Ishikawa (cell line): Measurements from ENCODE around the gene PAPPA.
A peak's percentile ranks its signal among the peaks of the same experiment; 100 is the strongest.

Experiments
- CEBPB ChIP-seq: IDR thresholded peaks from 2 replicates; pipeline ENCODE4 v1.6.1; 2012
- CREB1 ChIP-seq: IDR thresholded peaks from 2 replicates; pipeline ENCODE4 v1.6.1; 2012; ENCODE audit warnings: low read depth
- EGR1 ChIP-seq: IDR thresholded peaks from 2 replicates; pipeline ENCODE4 v1.6.1; 2012
- EP300 ChIP-seq: IDR thresholded peaks from 2 replicates; pipeline ENCODE4 v1.6.1; 2012; ENCODE audit warnings: borderline replicate concordance
- FOXM1 ChIP-seq: IDR thresholded peaks from 2 replicates; pipeline ENCODE4 v1.6.1; 2012; ENCODE audit warnings: low read depth, borderline replicate concordance
- NFIC ChIP-seq: IDR thresholded peaks from 2 replicates; pipeline ENCODE4 v1.6.1; 2012
- RAD21 ChIP-seq: IDR thresholded peaks from 2 replicates; pipeline ENCODE4 v1.6.1; 2012; ENCODE audit warnings: low read depth
- TAF1 ChIP-seq: IDR thresholded peaks from 2 replicates; pipeline ENCODE4 v1.6.1; 2012; ENCODE audit warnings: low read depth, mild to moderate bottlenecking
- TCF12 ChIP-seq: IDR thresholded peaks from 2 replicates; pipeline ENCODE4 v1.6.1; 2012; ENCODE audit warnings: low read depth
- TEAD4 ChIP-seq: IDR thresholded peaks from 2 replicates; pipeline ENCODE4 v1.6.1; 2012
- USF1 ChIP-seq: IDR thresholded peaks from 2 replicates; pipeline ENCODE4 v1.6.1; 2012
- YY1 ChIP-seq: IDR thresholded peaks from 2 replicates; pipeline ENCODE4 v1.6.1; 2012; ENCODE audit warnings: low read depth
- ZBTB7A ChIP-seq: IDR thresholded peaks from 2 replicates; pipeline ENCODE4 v1.6.1; 2012; ENCODE audit warnings: low read depth
- TF ChIP-seq, protein P1 (sequence below): IDR thresholded peaks from 2 replicates; pipeline ENCODE4 v1.6.1; 2012
- TF ChIP-seq, protein P2 (sequence below): IDR thresholded peaks from 2 replicates; pipeline ENCODE4 v1.6.1; 2012; ENCODE audit warnings: low read depth, mild to moderate bottlenecking

Gene PAPPA

GRCh38 chr9:116218399-116218798 lies 64.8 kb downstream of the PAPPA start:
- TF ChIP-seq, protein P1, sequence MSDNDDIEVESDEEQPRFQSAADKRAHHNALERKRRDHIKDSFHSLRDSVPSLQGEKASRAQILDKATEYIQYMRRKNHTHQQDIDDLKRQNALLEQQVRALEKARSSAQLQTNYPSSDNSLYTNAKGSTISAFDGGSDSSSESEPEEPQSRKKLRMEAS = no peak
- TF ChIP-seq RAD21 (no peak), CREB1 (no peak)

GRCh38 chr9:116219686-116220085 lies 66.1 kb downstream of the PAPPA start:
- TF ChIP-seq TCF12 = 0 out of 2 replicates have a peak, but pooled peaks have one; percentile 34
- peak; percentile 79 for TF ChIP-seq NFIC
- no peak for TF ChIP-seq EP300

GRCh38 chr9:116223926-116224325 lies 70.3 kb downstream of the PAPPA start:
- no peak for TF ChIP-seq EP300
- TF ChIP-seq ZBTB7A = no peak
- TF ChIP-seq, protein P2, sequence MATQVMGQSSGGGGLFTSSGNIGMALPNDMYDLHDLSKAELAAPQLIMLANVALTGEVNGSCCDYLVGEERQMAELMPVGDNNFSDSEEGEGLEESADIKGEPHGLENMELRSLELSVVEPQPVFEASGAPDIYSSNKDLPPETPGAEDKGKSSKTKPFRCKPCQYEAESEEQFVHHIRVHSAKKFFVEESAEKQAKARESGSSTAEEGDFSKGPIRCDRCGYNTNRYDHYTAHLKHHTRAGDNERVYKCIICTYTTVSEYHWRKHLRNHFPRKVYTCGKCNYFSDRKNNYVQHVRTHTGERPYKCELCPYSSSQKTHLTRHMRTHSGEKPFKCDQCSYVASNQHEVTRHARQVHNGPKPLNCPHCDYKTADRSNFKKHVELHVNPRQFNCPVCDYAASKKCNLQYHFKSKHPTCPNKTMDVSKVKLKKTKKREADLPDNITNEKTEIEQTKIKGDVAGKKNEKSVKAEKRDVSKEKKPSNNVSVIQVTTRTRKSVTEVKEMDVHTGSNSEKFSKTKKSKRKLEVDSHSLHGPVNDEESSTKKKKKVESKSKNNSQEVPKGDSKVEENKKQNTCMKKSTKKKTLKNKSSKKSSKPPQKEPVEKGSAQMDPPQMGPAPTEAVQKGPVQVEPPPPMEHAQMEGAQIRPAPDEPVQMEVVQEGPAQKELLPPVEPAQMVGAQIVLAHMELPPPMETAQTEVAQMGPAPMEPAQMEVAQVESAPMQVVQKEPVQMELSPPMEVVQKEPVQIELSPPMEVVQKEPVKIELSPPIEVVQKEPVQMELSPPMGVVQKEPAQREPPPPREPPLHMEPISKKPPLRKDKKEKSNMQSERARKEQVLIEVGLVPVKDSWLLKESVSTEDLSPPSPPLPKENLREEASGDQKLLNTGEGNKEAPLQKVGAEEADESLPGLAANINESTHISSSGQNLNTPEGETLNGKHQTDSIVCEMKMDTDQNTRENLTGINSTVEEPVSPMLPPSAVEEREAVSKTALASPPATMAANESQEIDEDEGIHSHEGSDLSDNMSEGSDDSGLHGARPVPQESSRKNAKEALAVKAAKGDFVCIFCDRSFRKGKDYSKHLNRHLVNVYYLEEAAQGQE = no peak
- TF ChIP-seq CEBPB = no peak
- TF ChIP-seq YY1 = no peak
- TF ChIP-seq RAD21 = no peak
- TF ChIP-seq CREB1 = no peak
- TF ChIP-seq USF1 = no peak
- no peak for TF ChIP-seq NFIC
- TF ChIP-seq, protein P1 = no peak
- TF ChIP-seq TCF12 = no peak
- no peak for TF ChIP-seq TAF1
- TF ChIP-seq EGR1 = no peak
- TF ChIP-seq TEAD4 = no peak
- TF ChIP-seq FOXM1 = no peak

GRCh38 chr9:116230051-116230632 lies 76.6 kb downstream of the PAPPA start:
- TF ChIP-seq, protein P1 = no peak
- no peak for TF ChIP-seq USF1
- TF ChIP-seq, protein P2 = no peak
- no peak for TF ChIP-seq TCF12
- no peak for TF ChIP-seq FOXM1
- TF ChIP-seq RAD21 = no peak
- no peak for TF ChIP-seq NFIC
- no peak for TF ChIP-seq CEBPB
- TF ChIP-seq TEAD4 = no peak
- TF ChIP-seq CREB1 = no peak

GRCh38 chr9:116232424-116233159 lies 79.0 kb downstream of the PAPPA start:
- TF ChIP-seq RAD21 (no peak), EGR1 (no peak), NFIC (no peak), ZBTB7A (no peak), CEBPB (no peak), YY1 (no peak)

- TF ChIP-seq FOXM1 (no peak), NFIC (no peak), CEBPB (no peak), USF1 (no peak), CREB1 (no peak), TEAD4 (no peak), ZBTB7A (no peak), TCF12 (no peak), TAF1 (no peak), EP300 (no peak), YY1 (no peak), EGR1 (no peak), RAD21 (no peak)
- TF ChIP-seq, protein P2 = no peak
- TF ChIP-seq, protein P1 = no peak
Observed at GRCh38 chr9:116233160-116233530, 79.6 kb downstream of the PAPPA start.
